ENCODE results near the gene CAST. TPM values are rescaled to one million over a fixed set of nuclear protein-coding genes. Genes with fewer than 3 reads are reported as not detected.

Gene CAST
- total RNA-seq, 4 donors from 2014 or later: 98.2 to 350 (median 136) TPM

GRCh38 chr5:96745025-96745424 is 82.8 kb downstream of the CAST start:
- intact Hi-C loops (cut with DNase I; ENCODE audit: low total_unique reads): no loop called here
- TF ChIP-seq CTCF (IDR thresholded peaks at IDR 0.05) (no peak), POLR2A (IDR thresholded peaks at IDR 0.05) (no peak)
- no peak overlapping the region for H3K4me3 ChIP-seq
- DNase-seq: no peak
- no peaks in the 10 kb centered on the region for H3K9me3 ChIP-seq
- H3K4me1 ChIP-seq: no peaks in the 10 kb centered on the region
- no peaks in the 10 kb centered on the region for H3K36me3 ChIP-seq
- no peaks in the 10 kb centered on the region for H3K27me3 ChIP-seq
- no peak overlapping the region for H3K27ac ChIP-seq

GRCh38 chr5:96745844-96746531 is 83.8 kb downstream of the CAST start:
- Histone ChIP-seq H3K27ac (no peak overlapping the region), H3K4me3 (no peak overlapping the region), H3K9me3 (no peaks in the 10 kb centered on the region), H3K4me1 (no peaks in the 10 kb centered on the region), H3K27me3 (no peaks in the 10 kb centered on the region), H3K36me3 (no peaks in the 10 kb centered on the region)
- no peak for DNase-seq
- intact Hi-C loops (cut with DNase I; ENCODE audit: low total_unique reads): no loop called here
- TF ChIP-seq CTCF (IDR thresholded peaks at IDR 0.05) (no peak), POLR2A (IDR thresholded peaks at IDR 0.05) (no peak)

- TF ChIP-seq POLR2A (IDR thresholded peaks at IDR 0.05): no peak
- no peak for TF ChIP-seq CTCF (IDR thresholded peaks at IDR 0.05)
- no peaks in the 10 kb centered on the region for H3K27me3 ChIP-seq
- no peak for DNase-seq
- no peaks in the 10 kb centered on the region for H3K36me3 ChIP-seq
- H3K4me3 ChIP-seq: no peak overlapping the region
- H3K9me3 ChIP-seq: no peaks in the 10 kb centered on the region
- no peak overlapping the region for H3K27ac ChIP-seq
- H3K4me1 ChIP-seq: no peaks in the 10 kb centered on the region
- intact Hi-C loops (cut with DNase I; ENCODE audit: low total_unique reads): no loop called here
Measured at GRCh38 chr5:96747720-96748119, 85.5 kb downstream of the CAST start.

GRCh38 chr5:96750110-96750822 is 88.1 kb downstream of the CAST start:
- Histone ChIP-seq H3K36me3 (no peaks in the 10 kb centered on the region), H3K4me1 (no peaks in the 10 kb centered on the region), H3K27me3 (no peaks in the 10 kb centered on the region), H3K27ac (no peak overlapping the region), H3K9me3 (no peaks in the 10 kb centered on the region), H3K4me3 (no peak overlapping the region)
- DNase-seq: no peak
- intact Hi-C loops (cut with DNase I; ENCODE audit: low total_unique reads): no loop called here
- TF ChIP-seq CTCF (IDR thresholded peaks at IDR 0.05): no peak
- TF ChIP-seq POLR2A (IDR thresholded peaks at IDR 0.05): no peak

Data from uterus (tissue), 4 donors.